HT-29 (cell line): ENCODE results near the gene DEDD. TPM values are rescaled to one million over a fixed set of nuclear protein-coding genes. Genes with fewer than 3 reads are reported as not detected.

ENCODE experiments used
- DNase-seq: peaks from one replicate; pipeline ENCODE4 v3.0.0-alpha.2; 2015; ENCODE audit warnings: low spot score
- total RNA-seq: library from RNA; depleted of rRNA; stranded (reverse); fragments of >200 nt; shearing (Covaris generic); gene quantifications from 2 replicates; pipeline ENCODE4 v1.2.3, GENCODE V29; 2014

The DEDD gene
- total RNA-seq, 1 experiment from 2014 or later, result 40.8 TPM

DNA sequence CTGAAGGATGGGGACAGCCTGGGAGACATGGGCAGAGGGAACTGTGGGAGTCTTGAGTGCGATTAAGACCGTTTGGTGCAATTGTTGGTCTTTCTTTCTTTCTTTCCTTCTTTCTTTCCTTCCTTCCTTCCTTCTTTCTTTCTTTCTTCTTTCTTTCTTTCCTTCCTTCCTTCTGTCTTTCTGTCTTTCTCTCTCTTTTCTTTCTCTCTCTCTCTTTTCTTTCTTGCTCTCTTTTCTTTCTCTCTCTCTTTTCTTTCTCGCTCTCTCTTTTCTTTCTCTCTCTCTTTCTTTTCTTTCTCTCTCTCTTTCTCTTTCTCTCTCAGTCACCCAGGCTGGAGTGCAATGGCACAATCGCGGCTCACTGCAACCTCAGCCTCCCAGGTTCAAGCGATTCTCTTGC lies 37.2 kb downstream of the DEDD start:
- no peak for DNase-seq

DNA sequence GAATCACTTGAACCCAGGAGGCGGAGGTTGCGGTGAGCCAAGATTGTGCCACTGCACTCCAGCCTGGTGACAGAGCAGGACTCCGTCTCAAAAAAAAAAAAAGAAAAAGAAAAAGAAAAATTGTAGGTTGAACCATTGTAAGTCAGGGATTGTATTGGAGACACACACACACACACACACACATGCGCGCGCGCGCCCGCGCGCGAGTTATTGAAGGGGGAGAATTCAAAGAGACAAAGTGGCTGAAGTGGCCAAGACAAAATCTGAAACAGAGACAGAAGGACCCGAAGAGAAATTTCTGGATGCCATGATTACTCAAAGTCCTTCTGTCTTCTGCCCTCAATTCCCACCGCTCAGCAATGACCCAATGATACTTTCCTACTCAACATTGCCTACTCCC lies 38.0 kb downstream of the DEDD start:
- no peak for DNase-seq

DNA sequence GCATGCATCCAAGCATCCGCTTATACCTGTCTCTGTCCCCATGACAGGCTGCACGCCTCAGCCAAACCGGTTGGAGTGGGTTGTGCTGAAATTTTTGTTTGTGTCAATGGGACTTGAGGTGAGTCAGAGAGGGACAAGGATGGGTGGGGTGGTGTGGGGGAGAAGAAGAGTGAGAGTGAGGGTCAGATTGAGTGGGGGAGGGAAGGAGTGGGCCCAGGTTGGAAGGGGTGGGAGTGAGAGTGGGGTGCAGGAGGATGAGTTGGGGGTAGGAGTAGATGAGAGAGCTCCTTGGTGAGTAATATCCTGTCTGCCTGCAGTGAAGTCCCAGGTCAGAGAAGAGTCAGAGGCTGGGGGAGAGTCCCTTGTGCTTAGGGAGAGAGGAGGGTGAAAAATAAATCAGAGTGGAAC lies 39.8 kb downstream of the DEDD start:
- DNase-seq, result no peak

DNA sequence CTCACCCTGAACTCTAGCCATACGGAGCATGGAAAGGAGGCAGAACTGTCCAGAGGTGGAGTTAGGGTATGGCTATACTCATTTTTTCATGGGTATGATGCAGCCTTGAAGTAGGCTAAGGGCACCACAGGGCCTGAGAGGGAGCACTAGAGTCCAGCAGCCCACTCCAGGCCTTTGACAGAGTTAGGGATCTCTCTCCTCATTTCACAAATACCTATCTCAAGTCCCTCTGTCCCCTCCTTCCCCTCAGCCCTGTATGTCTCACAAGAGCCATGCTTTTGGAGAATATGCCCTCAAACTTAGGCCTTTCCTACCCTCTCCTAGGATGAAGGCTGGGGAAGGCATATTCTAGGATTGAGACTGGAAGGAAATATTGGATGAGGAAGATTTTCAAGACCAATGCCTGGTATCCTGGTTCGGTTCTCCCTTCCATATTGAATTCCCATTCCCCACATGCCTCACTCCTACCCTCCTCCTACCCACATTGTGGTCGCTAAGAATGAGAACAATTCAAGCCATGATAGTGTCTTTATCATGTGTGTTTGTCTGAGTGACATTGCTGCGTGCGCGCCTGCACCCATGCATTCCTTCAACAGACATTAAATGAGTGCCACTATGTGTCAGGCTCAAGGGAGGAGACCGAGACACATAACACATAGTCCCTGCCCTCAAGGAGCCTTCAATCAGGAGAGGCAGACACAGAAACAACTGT lies 40.5 kb downstream of the DEDD start:
- no peak for DNase-seq

DNA sequence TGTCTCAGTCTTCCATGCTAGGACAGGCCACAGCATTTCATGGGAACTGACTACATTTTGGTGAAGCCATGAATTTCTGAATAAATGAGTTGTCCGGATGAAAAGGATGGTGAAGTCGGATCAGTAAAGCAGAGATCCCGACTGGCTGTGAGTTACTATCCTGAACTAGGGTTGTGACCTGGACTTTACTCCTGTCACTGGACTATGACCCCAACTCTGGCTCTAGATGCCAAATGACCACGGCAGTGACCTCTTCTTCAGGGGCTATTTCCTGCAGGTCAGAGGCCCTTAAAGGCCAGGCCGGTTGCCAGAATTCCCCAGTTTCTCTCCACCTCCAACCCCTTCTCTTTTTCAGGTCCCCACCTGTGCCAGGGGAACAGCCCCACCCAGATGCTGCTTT lies 41.4 kb downstream of the DEDD start:
- DNase-seq, result no peak

DNA sequence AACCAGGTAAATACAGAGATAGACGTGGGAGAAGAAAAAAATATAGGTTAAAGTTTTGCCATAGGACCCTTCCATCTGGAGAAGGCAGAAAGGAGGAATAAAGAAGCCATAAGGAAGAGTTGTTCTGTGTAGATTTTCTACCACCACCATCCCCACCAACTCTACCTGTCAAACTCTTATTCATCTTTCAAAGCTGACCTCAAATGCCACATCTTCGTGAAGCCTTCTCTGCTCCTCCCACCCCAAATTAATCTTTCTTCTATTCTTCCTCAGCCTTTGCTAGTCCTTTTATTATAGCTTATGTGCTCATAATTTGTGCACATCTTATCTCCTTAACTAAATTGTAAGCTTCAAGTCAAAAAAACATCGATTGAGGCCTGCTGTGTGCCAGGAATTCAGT lies 41.9 kb downstream of the DEDD start:
- DNase-seq, result no peak

DNA sequence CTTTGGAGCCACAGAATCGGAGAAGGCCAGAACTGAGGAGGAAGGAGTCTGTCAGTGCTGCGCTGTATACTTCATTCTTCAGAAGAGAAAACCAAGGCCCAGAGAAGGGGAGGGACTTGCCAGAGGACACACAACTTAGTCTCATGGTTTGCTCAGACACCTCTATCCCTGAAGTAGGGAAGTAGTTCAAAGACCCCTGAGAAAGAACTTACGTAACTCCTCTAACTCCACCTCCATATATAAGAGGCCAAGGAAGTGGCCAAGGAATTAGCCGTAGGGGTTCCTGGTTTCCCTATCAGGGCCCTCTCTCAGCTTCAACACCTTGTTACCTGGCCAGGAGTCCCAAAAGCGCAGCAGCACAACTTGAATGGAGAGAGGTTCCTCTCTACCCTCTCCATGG lies 42.5 kb downstream of the DEDD start:
- no peak for DNase-seq

DNA sequence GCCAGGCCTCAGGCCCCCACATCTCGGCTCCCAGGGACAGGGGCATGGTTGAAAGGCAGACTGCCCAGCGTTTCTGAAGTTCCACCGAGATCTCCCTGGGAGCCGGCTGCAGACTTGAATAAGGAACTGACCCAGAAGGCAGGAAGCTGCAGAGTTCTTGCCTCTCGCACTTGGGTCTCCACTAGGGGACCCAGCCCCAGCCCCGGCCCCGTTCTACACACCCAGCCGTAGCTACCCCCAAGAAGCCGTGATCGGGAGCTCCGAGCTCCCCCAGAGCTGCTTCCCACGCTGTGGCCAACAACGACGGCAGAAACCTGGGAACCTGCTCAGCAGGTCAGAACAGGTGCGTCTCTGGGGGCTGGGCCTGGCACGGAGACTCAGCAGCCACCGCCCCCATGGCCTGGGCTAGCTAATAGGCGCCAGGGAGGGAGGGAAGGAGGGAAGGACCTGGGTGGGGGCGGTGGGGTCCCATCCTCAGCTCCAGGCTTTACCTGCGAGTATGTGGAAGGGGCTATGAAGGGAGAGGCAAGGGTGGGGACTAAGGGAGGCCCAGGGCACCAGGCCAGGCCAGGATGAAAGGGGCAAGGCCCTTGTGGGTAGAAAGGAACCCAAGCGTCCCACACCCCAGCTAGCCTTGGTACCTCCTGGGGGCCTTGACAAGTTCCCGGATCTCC lies 43.1 kb downstream of the DEDD start, which contains the start of gene NECTIN4:
Gene NECTIN4 (minus strand): TSS at position 308 of the 674 bp plus-strand sequence. CDS start 262 bp downstream, at position 46.
- DNase-seq, result peak; percentile 78

DNA sequence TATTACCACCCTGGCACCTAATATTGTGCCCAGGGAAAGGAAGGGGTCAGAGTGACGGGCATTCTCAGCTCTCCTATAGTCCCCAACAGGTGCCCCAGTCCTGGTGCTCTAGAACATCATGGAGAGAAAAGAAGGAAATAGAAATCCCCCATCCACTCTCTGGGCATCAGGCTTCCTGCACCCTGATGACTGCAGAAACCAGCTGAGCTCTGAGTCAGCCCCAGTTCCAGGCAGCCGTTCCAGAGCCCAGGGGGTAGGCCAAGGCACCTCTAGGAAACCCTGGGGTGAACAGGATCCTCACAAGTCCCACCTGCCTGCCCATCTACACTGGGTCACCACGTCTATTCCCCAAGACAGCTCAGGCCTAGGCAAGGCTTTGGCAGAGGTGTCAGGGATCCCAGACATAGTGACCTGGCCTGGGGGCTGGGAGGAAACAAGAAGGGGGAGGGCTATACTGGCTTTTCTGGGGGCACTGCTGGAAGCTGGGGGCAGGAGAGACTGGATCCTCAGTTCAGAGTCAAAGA lies 43.8 kb downstream of the DEDD start:
- DNase-seq, result peak; percentile 36

DNA sequence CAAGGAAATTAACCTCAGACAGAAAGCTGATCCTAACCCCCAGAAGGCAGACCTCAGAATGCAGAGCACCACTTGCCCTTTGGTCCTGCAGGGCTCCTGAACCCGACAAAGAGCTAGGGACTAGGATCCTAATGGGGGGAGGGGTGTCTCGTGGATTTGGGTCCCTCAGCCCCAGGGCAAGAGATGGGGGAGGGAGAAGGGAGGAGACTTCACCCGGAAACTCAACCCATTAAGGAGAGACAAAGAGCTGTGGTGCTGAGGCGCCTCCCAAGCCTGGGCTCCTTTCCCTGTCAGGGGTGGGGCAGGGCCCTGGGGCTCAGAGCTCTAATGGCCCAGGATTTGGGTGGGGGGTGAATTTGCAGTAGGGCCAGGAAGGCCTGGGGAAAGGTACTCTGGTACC lies 46.0 kb downstream of the DEDD start:
- DNase-seq, result peak; percentile 39

DNA sequence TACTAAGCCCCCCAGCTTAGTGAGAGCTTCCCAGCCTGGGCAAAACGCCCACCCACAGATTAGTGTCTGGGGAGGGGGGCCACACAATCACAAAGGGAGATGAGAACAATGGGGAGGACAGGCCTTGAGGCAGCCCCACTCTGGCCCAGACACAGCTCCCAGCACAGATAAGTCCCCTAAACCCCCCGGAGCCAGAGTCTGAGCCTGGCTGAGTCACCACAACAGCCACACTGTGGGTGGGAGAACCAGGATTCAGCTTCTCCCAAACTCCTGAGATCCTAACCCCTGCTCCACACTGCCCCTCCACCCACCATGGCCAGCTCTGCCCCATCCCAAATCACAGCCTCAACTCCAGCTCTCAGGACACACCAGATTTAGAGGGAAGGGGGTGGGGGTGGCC lies 47.3 kb downstream of the DEDD start:
- DNase-seq, result no peak

DNA sequence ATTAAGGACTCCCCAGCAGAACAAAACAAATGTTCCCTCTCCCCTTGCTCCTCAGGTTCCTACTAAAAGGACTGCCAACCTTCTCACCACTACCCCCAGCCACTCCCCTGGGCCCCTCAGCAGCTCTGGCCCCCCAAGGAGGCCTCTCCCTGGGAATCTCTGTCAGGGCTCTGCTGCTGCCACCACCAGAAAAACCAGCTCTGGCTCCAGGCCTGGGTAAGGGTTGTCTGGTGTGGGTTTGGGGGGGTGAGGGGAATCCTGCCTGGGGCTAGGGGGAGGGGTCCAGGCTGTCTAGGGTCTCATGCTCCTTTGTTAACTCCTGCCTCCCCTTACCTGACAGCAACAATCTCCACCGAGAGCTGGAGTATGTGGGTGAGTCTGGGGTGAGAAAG lies 47.9 kb downstream of the DEDD start:
- DNase-seq, result no peak

DNA sequence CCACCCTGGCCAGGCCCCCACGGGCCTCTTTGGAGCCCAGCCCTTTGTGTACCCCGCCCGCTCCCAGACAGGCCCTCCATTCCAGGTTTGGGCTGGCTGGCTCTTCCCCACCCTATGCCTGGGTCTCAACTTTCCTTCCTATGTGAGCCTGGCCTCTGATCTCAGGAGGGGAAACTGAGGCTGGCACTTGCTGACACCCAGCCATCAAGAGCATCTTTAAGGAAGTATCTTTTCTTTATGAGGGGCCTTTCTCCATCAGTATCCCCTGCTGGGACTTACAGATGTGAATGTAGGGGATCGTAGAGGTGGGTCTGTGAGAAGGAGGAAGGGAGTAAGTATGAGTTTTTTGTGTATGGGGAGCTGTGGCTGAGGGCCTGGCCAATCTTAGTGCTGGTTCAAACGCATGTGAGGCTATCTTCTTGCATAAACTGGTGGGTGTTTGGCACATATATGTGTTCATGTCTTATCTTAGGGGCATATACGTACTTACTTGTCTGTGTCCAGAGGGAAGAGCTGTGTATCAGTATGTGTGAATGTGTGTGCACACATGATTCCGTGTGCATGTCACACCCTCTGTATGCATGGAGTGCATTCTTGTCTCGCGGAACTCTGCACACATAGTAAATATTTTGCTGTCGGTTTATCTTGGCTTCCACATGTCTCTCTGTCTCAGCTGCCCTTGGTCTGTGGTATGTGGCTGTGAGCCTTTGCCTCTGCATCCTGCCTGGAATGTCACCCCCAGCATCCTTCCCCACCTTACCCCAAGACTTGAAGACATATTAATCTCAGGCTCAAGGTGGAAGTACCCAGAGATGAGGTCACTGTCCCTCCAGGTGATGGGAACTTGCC lies 48.5 kb downstream of the DEDD start:
- peak; percentile 37 for DNase-seq

DNA sequence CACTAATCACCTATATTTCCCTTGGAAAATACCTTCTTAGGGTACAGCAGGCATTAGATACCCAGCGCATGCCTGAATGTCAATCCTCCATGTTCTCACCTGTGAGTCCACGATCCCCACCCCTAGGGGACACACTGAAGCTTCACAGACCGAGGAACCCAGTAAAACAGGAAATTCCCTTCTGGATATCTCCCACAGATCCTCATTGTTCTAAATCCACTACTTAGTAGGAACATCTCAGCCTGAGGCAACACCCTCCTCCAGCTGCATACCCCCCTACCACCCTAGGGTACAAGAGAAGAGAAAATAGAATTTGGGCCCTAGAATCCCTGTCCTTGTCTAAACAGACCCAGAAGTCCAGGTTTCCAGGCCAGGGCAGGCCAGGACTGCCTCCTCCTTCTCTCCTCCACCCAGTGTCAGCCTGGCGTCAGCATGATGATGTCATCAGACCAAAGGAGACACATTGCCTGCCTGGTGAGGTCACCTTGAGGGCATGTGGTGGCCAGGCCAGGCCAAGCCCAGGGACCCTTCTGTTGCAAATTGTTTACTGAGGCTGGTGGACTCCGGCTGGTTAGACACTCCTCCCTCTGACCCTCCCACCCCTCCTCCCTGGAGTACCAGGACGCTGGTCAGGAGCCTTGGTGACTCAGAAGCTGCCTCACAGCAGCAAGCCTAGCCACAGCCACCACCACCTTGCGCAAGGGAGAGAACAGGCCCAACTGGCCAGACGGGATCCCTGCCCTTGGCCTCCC lies 49.3 kb downstream of the DEDD start:
- peak; percentile 96 for DNase-seq

DNA sequence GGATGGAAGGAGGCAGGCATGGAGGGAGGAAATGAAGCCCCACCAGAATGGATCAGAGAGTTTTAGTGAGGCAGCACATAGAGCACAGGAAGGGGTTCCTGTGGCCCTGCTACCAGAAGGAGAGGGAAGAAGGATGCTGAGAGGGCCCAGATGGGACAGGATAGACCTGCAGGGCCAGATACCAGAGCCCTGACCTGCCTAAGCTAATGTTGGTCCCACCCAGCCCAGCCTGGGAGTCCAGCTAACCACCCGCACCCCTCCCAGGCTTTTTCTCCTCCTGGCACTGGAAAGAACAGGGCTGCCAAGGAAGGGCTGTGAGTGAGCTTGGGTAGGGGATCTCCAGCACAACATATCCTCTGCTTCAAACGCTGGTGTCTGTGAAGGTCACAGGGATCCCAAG lies 50.0 kb downstream of the DEDD start:
- DNase-seq, result peak; percentile 40

DNA sequence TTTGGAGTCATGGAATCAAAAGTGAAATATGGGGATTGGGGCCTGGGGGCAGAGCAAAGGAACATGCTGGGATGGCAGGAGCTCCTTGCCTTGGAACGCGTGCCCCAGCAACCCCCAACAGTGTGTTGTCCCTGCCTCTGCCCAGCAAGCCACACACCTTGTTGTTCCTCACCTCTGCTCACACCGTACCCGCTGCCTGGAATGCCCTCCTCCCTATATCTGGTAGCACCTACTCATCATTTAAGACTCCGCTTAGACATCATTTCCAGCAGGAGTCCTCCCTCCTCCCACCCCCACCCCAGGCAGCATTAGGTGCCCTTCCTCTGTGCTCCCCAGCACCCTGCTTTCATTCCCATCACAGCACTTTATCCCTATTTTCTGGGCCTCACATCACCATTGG lies 50.9 kb downstream of the DEDD start:
- no peak for DNase-seq

DNA sequence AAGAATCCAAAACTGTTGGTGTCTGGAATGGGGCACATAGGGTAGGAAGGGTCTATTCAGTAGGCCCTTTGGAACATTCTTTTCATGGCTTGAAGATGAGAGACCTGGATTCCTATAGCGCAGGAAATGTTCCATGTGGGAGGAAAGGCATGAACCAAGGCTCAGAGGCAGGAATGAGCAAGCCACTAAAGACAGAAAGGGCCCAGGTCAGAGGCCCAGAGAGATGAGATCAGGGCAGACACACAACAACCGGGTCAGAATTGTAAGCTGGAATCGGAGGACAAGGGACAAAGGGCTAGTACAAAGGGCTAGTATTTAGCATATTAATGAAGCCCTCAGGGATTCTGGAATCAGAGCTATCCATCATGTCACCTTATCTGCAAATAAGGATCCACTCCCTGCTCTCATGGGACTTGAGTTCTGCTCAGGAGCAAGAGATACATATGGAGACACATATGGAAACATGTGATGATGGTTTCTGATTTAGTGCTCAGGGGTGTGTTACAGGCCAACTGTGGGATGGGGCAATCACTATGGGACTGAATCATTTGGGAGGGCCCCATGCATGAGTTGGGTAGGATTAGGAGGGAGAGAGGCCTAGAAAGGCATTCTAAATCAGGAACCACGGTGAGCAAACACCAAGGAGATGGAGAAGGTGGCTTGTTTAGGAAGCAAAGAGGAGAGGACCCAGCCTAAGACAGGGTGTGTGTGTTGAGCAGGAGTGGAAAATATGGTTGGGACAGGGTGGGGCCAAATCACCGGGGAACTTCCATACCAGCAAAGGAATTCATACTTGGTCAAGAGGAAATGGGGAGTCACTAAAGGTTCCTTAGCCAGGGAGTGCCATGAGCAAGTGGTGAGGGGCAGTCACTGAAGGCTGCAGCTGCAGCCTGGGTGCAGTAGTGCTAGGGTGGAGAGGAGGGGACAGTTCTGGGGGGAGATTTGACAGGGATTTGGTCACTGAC lies 51.7 kb downstream of the DEDD start:
- no peak for DNase-seq

DNA sequence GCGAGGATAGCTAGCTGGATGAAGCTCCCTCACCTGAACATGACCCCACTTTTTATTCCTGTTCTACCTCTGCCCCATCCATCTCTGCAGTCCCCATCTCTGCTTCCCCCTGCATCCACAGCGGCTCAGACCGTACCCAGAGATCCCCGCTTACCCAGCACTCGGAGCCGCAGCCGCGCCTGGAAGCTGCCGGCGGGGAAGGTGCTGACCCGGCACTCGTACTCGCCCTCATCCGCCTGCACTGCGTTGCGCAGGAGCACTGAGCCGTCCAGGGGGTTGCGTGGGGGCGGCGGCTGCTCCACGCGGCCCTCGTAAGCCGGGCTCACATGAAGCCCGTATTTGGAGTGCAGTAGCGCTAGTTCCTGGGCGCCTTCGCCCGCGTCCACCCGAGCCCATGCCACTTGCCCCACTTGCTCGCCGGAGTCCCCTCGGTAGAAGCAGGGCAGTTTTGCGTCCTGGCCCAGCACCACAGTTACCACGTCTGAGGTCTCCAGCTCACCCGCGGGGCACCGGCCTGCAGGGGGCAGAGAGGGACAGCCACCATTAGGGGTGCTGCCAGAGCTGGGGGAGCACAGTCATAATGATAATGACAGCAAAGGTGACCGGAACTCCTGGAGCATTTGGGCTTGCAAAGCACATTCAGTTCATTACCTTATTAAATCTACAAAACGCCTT lies 52.9 kb downstream of the DEDD start:
- DNase-seq, result no peak

DNA sequence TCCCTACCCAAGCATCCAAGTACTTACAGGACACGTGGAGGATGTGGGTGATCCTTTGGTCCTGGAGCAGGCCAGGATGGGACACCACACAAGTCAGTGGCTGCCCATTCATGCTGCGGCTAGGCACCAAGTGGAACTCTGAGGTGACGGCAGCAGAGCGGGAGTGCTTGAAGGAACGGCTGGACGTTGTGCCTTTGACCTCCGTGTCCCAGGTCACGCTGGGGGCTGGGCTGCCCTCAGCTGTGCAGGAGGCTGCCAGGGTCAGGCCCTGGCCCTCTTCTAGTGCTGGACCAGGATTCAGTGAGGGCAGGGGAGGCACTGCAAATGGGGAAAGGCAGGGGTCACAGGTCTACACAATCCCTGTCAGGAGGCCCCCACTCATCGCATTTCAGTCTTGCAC lies 55.0 kb downstream of the DEDD start:
- DNase-seq, result no peak

DNA sequence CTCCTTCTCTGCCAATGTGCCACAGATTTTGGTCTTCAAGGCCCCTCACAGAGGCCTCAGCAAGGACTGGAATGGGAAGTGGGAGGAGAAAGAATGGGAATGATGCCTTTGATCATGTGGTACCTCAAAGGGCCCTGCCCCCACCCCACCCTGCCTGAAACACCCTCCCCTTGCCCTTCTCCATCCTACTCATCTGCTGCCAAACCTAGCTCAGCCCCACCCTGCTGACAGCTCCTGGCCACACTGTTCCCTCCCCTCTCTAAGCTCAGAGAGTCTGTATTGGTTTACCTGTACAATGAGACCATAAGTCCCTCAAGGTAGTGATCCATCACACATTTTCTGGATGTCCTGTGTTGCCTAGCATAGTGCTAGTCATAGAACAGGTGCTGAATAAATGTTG lies 56.1 kb downstream of the DEDD start:
- no peak for DNase-seq
